WTC11 (cell line): ENCODE data around the gene RAPGEF5. TPM values are rescaled to one million over a fixed set of nuclear protein-coding genes. Genes with fewer than 3 reads are reported as not detected.

Experiments
- ATAC-seq: fragments of 200-7000 bp; cut with Tn5 transposase; 2 replicates; pipeline ENCODE4 v1.10.0; 2021; ENCODE audit warnings: mild to moderate bottlenecking, moderate library complexity
- CTCF ChIA-PET: fragments of 300-600 bp; sonication (Branson Sonifier 250); formaldehyde crosslinking; loops from one replicate; lab custom pipeline; 2021; ENCODE audit warnings: antibody characterized with exemption; lab: Charles Lee
- POLR2A ChIA-PET: fragments of 350-600 bp; sonication (Branson Sonifier 250); formaldehyde crosslinking; loops from one replicate; lab custom pipeline; 2021; ENCODE audit warnings: antibody characterized with exemption; lab: Charles Lee
- DNase-seq: peaks from one replicate; pipeline ENCODE4 v3.0.0; 2021; ENCODE audit warnings: low spot score
- H3K27ac Mint-ChIP-seq: 2 replicates; pipeline ENCODE4 v1.8.0; 2021; ENCODE audit warnings: mixed read lengths
- H3K27me3 Mint-ChIP-seq: 2 replicates; pipeline ENCODE4 v1.8.0; 2021; ENCODE audit warnings: low read depth, mild to moderate bottlenecking, moderate library complexity, mixed read lengths
- H3K36me3 Mint-ChIP-seq: 2 replicates; pipeline ENCODE4 v1.8.0; 2021; ENCODE audit warnings: mixed read lengths
- H3K4me1 Mint-ChIP-seq: 2 replicates; pipeline ENCODE4 v1.8.0; 2022; ENCODE audit warnings: mixed read lengths
- H3K4me3 Mint-ChIP-seq: 2 replicates; pipeline ENCODE4 v1.8.0; 2021; ENCODE audit warnings: mild to moderate bottlenecking, moderate library complexity, mixed read lengths
- H3K9me3 Mint-ChIP-seq: 2 replicates; pipeline ENCODE4 v1.8.0; 2021; ENCODE audit warnings: mixed read lengths
- ARID4B ChIP-seq: sonication (generic); formaldehyde crosslinking; IDR thresholded peaks from 2 replicates; pipeline ENCODE4 v1.8.0; 2023; ENCODE audit warnings: missing genetic modification reagents, mild to moderate bottlenecking, borderline replicate concordance
- ATF6 ChIP-seq: sonication (generic); formaldehyde crosslinking; IDR thresholded peaks from 2 replicates; pipeline ENCODE4 v1.8.1; 2023; ENCODE audit warnings: mild to moderate bottlenecking, missing genetic modification reagents
- CDX4 ChIP-seq: fragments of 250-450 bp; sonication (Bioruptor Pico); IDR thresholded peaks from 2 replicates; pipeline ENCODE4 v1.9.0; 2021; ENCODE audit warnings: moderate library complexity, mild to moderate bottlenecking, inconsistent platforms, borderline replicate concordance
- ELF4 ChIP-seq: sonication (generic); formaldehyde crosslinking; IDR thresholded peaks from 2 replicates; pipeline ENCODE4 v1.8.1; 2022; ENCODE audit warnings: low read depth, mild to moderate bottlenecking, moderate library complexity, missing genetic modification reagents
- EMX1 ChIP-seq: fragments of 250-450 bp; sonication (Bioruptor Pico); IDR thresholded peaks from 2 replicates; pipeline ENCODE4 v1.8.0; 2021; ENCODE audit warnings: mild to moderate bottlenecking
- ESRRA ChIP-seq: sonication (generic); formaldehyde crosslinking; IDR thresholded peaks from 2 replicates; pipeline ENCODE4 v1.8.1; 2022; ENCODE audit warnings: mild to moderate bottlenecking, missing genetic modification reagents, borderline replicate concordance
- FOXJ3 ChIP-seq: sonication (generic); formaldehyde crosslinking; IDR thresholded peaks from 2 replicates; pipeline ENCODE4 v1.9.0; 2021; ENCODE audit warnings: missing genetic modification reagents, mild to moderate bottlenecking, borderline replicate concordance
- FOXP4 ChIP-seq: sonication (generic); formaldehyde crosslinking; IDR thresholded peaks from 2 replicates; pipeline ENCODE4 v1.8.0; 2022; ENCODE audit warnings: mild to moderate bottlenecking, missing genetic modification reagents
- HMGXB4 ChIP-seq: sonication (generic); formaldehyde crosslinking; IDR thresholded peaks from 2 replicates; pipeline ENCODE4 v1.8.1; 2023; ENCODE audit warnings: mild to moderate bottlenecking, moderate library complexity, missing genetic modification reagents
- IRF2 ChIP-seq: sonication (generic); formaldehyde crosslinking; IDR thresholded peaks from 2 replicates; pipeline ENCODE4 v1.8.0; 2022; ENCODE audit warnings: low read depth, missing genetic modification reagents, borderline replicate concordance
- JAZF1 ChIP-seq: fragments of 250-450 bp; sonication (Bioruptor Pico); IDR thresholded peaks from 2 replicates; pipeline ENCODE4 v1.9.0; 2021; ENCODE audit warnings: moderate library complexity, mild to moderate bottlenecking, inconsistent platforms
- JUN ChIP-seq: sonication (generic); formaldehyde crosslinking; IDR thresholded peaks from 2 replicates; pipeline ENCODE4 v1.8.0; 2023; ENCODE audit warnings: mild to moderate bottlenecking, missing genetic modification reagents
- MYBL2 ChIP-seq: sonication (generic); formaldehyde crosslinking; IDR thresholded peaks from 2 replicates; pipeline ENCODE4 v1.8.1; 2023; ENCODE audit warnings: mild to moderate bottlenecking, moderate library complexity, missing genetic modification reagents
- NFATC4 ChIP-seq: fragments of 250-450 bp; sonication (Bioruptor Pico); IDR thresholded peaks from 2 replicates; pipeline ENCODE4 v1.9.0; 2021; ENCODE audit warnings: mild to moderate bottlenecking
- USF2 ChIP-seq: sonication (generic); formaldehyde crosslinking; IDR thresholded peaks from 2 replicates; pipeline ENCODE4 v1.8.1; 2023; ENCODE audit warnings: mild to moderate bottlenecking, missing genetic modification reagents, moderate library complexity
- ZBTB21 ChIP-seq: sonication (generic); formaldehyde crosslinking; IDR thresholded peaks from 2 replicates; pipeline ENCODE4 v1.8.1; 2023; ENCODE audit warnings: mild to moderate bottlenecking, missing genetic modification reagents, borderline replicate concordance
- ZBTB43 ChIP-seq: sonication (generic); formaldehyde crosslinking; IDR thresholded peaks from 2 replicates; pipeline ENCODE4 v1.8.1; 2023; ENCODE audit warnings: mild to moderate bottlenecking, missing genetic modification reagents
- total RNA-seq: library from RNA; stranded (reverse); gene quantifications from 3 replicates; pipeline ENCODE4 v1.2.3, GENCODE V29; 2021
- TF ChIP-seq, protein P1 (sequence below): sonication (generic); formaldehyde crosslinking; IDR thresholded peaks from 2 replicates; pipeline ENCODE4 v1.8.1; 2022; ENCODE audit warnings: mild to moderate bottlenecking, missing genetic modification reagents, moderate library complexity, borderline replicate concordance
- TF ChIP-seq, protein P2 (sequence below): sonication (generic); formaldehyde crosslinking; IDR thresholded peaks from 2 replicates; pipeline ENCODE4 v1.8.1; 2023; ENCODE audit warnings: mild to moderate bottlenecking, missing genetic modification reagents, moderate library complexity

RAPGEF5 gene
- total RNA-seq, 1 experiment from 2014 or later, result 12.3 TPM

DNA sequence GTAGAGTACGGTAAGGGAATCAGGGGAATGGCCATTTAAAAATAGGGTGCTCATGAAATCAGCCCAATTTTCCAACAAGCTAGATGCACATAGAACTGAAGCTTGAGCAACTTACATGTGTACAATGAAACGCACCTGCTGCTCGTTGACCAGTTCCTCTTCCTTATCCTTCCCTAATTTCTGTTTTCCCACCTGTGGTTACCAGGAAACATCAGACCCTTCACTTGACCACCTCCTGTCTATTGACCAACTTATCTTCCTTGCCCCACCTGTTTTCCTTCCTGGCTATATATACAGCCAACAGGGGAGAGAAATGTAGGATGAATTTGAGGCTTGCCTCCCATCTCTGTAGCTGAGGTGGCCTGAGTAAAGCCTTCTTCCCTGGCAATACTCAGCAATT, 37.8 kb upstream of the RAPGEF5 start:
- DNase-seq (no peak), ATAC-seq (no peak)
- no peaks in the 10 kb centered on the region for H3K36me3 Mint-ChIP-seq
- no peak overlapping the region for H3K4me3 Mint-ChIP-seq
- CTCF ChIA-PET, result no interaction called here
- no peaks in the 10 kb centered on the region for H3K9me3 Mint-ChIP-seq
- POLR2A ChIA-PET, result no interaction called here
- no peaks in the 10 kb centered on the region for H3K27me3 Mint-ChIP-seq
- H3K27ac Mint-ChIP-seq, result no peak overlapping the region
- H3K4me1 Mint-ChIP-seq, result peaks cover 32% of the 10 kb centered on the region
- TF ChIP-seq FOXJ3 (CRISPR knock-in tag) (no peak), CDX4 (CRISPR knock-in tag) (no peak), ZBTB21 (CRISPR knock-in tag) (no peak), USF2 (CRISPR knock-in tag) (no peak), ESRRA (CRISPR knock-in tag) (no peak), IRF2 (CRISPR knock-in tag) (no peak), ATF6 (no peak), JUN (CRISPR knock-in tag) (no peak), ELF4 (no peak), JAZF1 (no peak), MYBL2 (no peak)
- TF ChIP-seq, protein P1, sequence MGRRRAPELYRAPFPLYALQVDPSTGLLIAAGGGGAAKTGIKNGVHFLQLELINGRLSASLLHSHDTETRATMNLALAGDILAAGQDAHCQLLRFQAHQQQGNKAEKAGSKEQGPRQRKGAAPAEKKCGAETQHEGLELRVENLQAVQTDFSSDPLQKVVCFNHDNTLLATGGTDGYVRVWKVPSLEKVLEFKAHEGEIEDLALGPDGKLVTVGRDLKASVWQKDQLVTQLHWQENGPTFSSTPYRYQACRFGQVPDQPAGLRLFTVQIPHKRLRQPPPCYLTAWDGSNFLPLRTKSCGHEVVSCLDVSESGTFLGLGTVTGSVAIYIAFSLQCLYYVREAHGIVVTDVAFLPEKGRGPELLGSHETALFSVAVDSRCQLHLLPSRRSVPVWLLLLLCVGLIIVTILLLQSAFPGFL (CRISPR knock-in tag), result no peak
- TF ChIP-seq, protein P2, sequence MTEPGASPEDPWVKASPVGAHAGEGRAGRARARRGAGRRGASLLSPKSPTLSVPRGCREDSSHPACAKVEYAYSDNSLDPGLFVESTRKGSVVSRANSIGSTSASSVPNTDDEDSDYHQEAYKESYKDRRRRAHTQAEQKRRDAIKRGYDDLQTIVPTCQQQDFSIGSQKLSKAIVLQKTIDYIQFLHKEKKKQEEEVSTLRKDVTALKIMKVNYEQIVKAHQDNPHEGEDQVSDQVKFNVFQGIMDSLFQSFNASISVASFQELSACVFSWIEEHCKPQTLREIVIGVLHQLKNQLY, result no peak
- TF ChIP-seq, all 79 proteins: peak for 0

- DNase-seq (no peak), ATAC-seq (no peak)
- POLR2A ChIA-PET, result no interaction called here
- peaks cover 31% of the 10 kb centered on the region for H3K4me1 Mint-ChIP-seq
- H3K4me3 Mint-ChIP-seq, result no peak overlapping the region
- CTCF ChIA-PET, result no interaction called here
- no peaks in the 10 kb centered on the region for H3K27me3 Mint-ChIP-seq
- H3K9me3 Mint-ChIP-seq, result no peaks in the 10 kb centered on the region
- no peaks in the 10 kb centered on the region for H3K36me3 Mint-ChIP-seq
- H3K27ac Mint-ChIP-seq, result no peak overlapping the region
- TF ChIP-seq FOXP4 (no peak), HMGXB4 (CRISPR knock-in tag) (no peak), ZBTB43 (CRISPR knock-in tag) (no peak), ARID4B (CRISPR knock-in tag) (no peak), EMX1 (CRISPR knock-in tag) (no peak), NFATC4 (CRISPR knock-in tag) (no peak)
Observed at GRCh38 chr7:22393913-22394729, 37.2 kb upstream of the RAPGEF5 start.
